OCI-LY7 (cell line): Measurements from ENCODE around the gene ABCC1. TPM values are rescaled to one million over a fixed set of nuclear protein-coding genes. Genes with fewer than 3 reads are reported as not detected.
A peak's percentile ranks its signal among the peaks of the same experiment; 100 is the strongest.

Source experiments
- BruUV-seq: library from RNA; stranded (reverse); fragments of 400-500 nt; replicated peaks from 2 replicates; lab custom pipeline; 2021; lab: Mats Ljungman, UMichigan
- CTCF ChIA-PET: fragments of 300-600 bp; sonication (Branson Sonifier 250); formaldehyde crosslinking; loops from one replicate; lab custom pipeline; 2022; ENCODE audit warnings: antibody characterized with exemption; ENCODE audit not compliant: unreplicated experiment; lab: Charles Lee
- POLR2A ChIA-PET: fragments of 300-600 bp; sonication (Branson Sonifier 250); formaldehyde crosslinking; loops from one replicate; lab custom pipeline; 2022; ENCODE audit warnings: antibody characterized with exemption; lab: Charles Lee
- DNase-seq: peaks from one replicate; pipeline ENCODE4 v3.0.0-alpha.2; 2015; ENCODE audit warnings: low spot score
- H2AFZ ChIP-seq: fragments of 200-600 bp; sonication (generic), shearing (Covaris generic); 2 replicates; pipeline ENCODE4 v1.6.1; 2014; ENCODE audit warnings: mild to moderate bottlenecking, antibody characterized with exemption, low read length, moderate library complexity
- H3K27ac ChIP-seq: fragments of 200-600 bp; sonication (generic); 2 replicates; pipeline ENCODE4 v1.5.1; 2014; ENCODE audit warnings: mixed run types, low read depth, mild to moderate bottlenecking, moderate library complexity, low read length, inconsistent platforms; ENCODE audit not compliant: poor library complexity, severe bottlenecking
- H3K36me3 ChIP-seq: fragments of 200-600 bp; sonication (generic); 2 replicates; pipeline ENCODE4 v1.6.1; 2014; ENCODE audit warnings: mild to moderate bottlenecking, antibody characterized with exemption, low read length, moderate library complexity, mixed read lengths; ENCODE audit not compliant: insufficient read depth
- H3K4me1 ChIP-seq: fragments of 200-600 bp; sonication (generic); 2 replicates; pipeline ENCODE4 v1.5.1; 2014; ENCODE audit warnings: mild to moderate bottlenecking, low read length; ENCODE audit not compliant: insufficient read depth, poor library complexity, severe bottlenecking
- H3K4me2 ChIP-seq: fragments of 200-600 bp; sonication (generic); 2 replicates; pipeline ENCODE4 v1.6.1; 2014; ENCODE audit warnings: mild to moderate bottlenecking, low read length
- H3K4me3 ChIP-seq: fragments of 200-600 bp; sonication (generic); 2 replicates; pipeline ENCODE4 v1.5.1; 2014; ENCODE audit warnings: mild to moderate bottlenecking, low read depth, low read length; ENCODE audit not compliant: poor library complexity, severe bottlenecking
- H3K79me2 ChIP-seq: fragments of 200-600 bp; sonication (generic); 2 replicates; pipeline ENCODE4 v1.6.1; 2016; ENCODE audit warnings: low read depth, mild to moderate bottlenecking, low read length, moderate library complexity, mixed read lengths; ENCODE audit not compliant: insufficient read depth
- H3K9me2 ChIP-seq: fragments of 200-600 bp; sonication (generic); 2 replicates; pipeline ENCODE4 v1.6.1; 2016; ENCODE audit warnings: mild to moderate bottlenecking, low read length, mixed read lengths; ENCODE audit not compliant: insufficient read depth
- H3K9me3 ChIP-seq: fragments of 200-600 bp; sonication (generic); 2 replicates; pipeline ENCODE4 v1.6.1; 2014; ENCODE audit warnings: mild to moderate bottlenecking, mixed run types, low read length, mixed read lengths
- H4K20me1 ChIP-seq: fragments of 200-600 bp; sonication (generic); 2 replicates; pipeline ENCODE4 v1.6.1; 2014; ENCODE audit warnings: mild to moderate bottlenecking, antibody characterized with exemption, low read length, moderate library complexity, mixed read lengths; ENCODE audit not compliant: insufficient read depth
- EZH2phosphoT487 ChIP-seq: fragments of 200-600 bp; sonication (generic); IDR thresholded peaks from 2 replicates; pipeline ENCODE4 v1.6.1; 2018; ENCODE audit warnings: low read depth, borderline replicate concordance, mild to moderate bottlenecking, mixed run types, antibody characterized with exemption, low read length, moderate library complexity, mixed read lengths
- intact Hi-C: fragments of 100-400 bp; cut with micrococcal nuclease; formaldehyde crosslinking; loops from one replicate; pipeline ENCODE4 v1.10.0; 2022; ENCODE audit not compliant: unreplicated experiment
- total RNA-seq, 2 experiments: library from RNA; depleted of rRNA in 1 of 2; stranded (reverse); fragments of >200 nt in 1 of 2; shearing (Covaris generic) in 1 of 2; gene quantifications; 2 replicates each; pipeline ENCODE4 v1.2.3, GENCODE V29; 2014 to 2022
- TF ChIP-seq, protein P1 (sequence below): fragments of 200-600 bp; sonication (generic); conservative IDR thresholded peaks from 2 replicates; pipeline ENCODE4 v1.5.1; 2014; ENCODE audit warnings: mild to moderate bottlenecking, antibody characterized with exemption, low read length, moderate library complexity, mixed read lengths

Gene ABCC1
- total RNA-seq, 2 experiments from 2014 or later, result 39.9 to 71.8 TPM

DNA sequence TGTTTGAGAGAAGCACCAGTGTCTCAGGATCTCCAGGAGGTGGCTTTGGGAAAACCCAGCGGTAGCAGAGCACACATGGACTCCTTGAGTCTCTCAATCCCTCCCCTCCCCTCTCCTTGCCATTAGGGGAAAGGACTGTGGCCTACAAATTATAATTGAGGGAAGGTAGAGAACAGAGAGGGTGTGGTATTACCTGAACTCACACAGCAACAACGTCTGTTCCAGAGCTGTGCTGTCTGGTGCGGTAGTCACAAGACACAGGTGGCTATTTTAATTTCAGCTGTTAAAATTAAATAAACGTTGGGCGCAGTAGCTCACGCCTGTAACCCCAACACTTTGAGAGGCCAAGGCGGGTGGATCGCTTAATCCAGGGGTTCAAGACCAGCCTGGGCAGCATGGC, 163.7 kb downstream of the ABCC1 start:
- peaks cover 9% of the 10 kb centered on the region for H3K4me1 ChIP-seq
- no peak overlapping the region for H2AFZ ChIP-seq
- intact Hi-C loops, result no loop called here
- H3K27ac ChIP-seq, result no peak overlapping the region
- H4K20me1 ChIP-seq, result no peaks in the 10 kb centered on the region
- CTCF ChIA-PET, result no interaction called here
- no TSS peak for BruUV-seq
- H3K79me2 ChIP-seq, result peaks cover under 1% of the 10 kb centered on the region; the same call in 1 of the 2 replicates
- H3K9me3 ChIP-seq, result peaks cover 17% of the 10 kb centered on the region
- POLR2A ChIA-PET, result interaction anchor here (0.5 kb wide), 1 partner anchor 342 kb away, joined by 3 read pairs; no protein-coding TSS in a partner anchor
- peaks cover 100% of the 10 kb centered on the region for H3K36me3 ChIP-seq
- no peak overlapping the region for H3K4me2 ChIP-seq
- TF ChIP-seq EZH2phosphoT487, result no peak
- TF ChIP-seq, protein P1, sequence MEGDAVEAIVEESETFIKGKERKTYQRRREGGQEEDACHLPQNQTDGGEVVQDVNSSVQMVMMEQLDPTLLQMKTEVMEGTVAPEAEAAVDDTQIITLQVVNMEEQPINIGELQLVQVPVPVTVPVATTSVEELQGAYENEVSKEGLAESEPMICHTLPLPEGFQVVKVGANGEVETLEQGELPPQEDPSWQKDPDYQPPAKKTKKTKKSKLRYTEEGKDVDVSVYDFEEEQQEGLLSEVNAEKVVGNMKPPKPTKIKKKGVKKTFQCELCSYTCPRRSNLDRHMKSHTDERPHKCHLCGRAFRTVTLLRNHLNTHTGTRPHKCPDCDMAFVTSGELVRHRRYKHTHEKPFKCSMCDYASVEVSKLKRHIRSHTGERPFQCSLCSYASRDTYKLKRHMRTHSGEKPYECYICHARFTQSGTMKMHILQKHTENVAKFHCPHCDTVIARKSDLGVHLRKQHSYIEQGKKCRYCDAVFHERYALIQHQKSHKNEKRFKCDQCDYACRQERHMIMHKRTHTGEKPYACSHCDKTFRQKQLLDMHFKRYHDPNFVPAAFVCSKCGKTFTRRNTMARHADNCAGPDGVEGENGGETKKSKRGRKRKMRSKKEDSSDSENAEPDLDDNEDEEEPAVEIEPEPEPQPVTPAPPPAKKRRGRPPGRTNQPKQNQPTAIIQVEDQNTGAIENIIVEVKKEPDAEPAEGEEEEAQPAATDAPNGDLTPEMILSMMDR, result no peak
- H3K9me2 ChIP-seq, result no peaks in the 10 kb centered on the region
- H3K4me3 ChIP-seq, result no peak overlapping the region
- DNase-seq, result no peak

DNA sequence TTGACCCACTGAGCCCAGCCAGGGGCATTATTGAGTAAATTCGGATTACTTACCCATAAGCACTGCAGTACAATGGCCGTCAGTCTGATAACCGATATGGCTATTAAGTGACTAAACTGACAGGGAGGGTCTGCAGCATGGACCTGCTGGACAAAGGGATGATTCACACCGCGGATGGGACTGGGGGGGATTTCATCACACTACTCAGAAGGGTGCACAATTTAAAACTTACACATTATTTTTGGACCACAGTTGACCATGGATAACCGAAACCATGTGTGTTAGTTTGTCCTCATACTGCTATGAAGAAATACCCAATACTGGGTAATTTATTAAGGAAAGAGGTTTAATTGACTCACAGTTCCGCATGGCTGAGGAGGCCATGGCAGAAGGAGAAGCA, 167.4 kb downstream of the ABCC1 start:
- ChIA-PET POLR2A (no interaction called here), CTCF (no interaction called here)
- no peak for DNase-seq
- peaks cover 100% of the 10 kb centered on the region for H3K36me3 ChIP-seq
- H2AFZ ChIP-seq, result no peak overlapping the region
- H3K27ac ChIP-seq, result no peak overlapping the region
- intact Hi-C loops, result no loop called here
- no peak overlapping the region for H3K4me3 ChIP-seq
- H3K4me2 ChIP-seq, result no peak overlapping the region
- H4K20me1 ChIP-seq, result no peaks in the 10 kb centered on the region
- no peaks in the 10 kb centered on the region for H3K79me2 ChIP-seq
- BruUV-seq, result no TSS peak
- peaks cover 6% of the 10 kb centered on the region for H3K4me1 ChIP-seq
- TF ChIP-seq, protein P1, result no peak
- no peak for TF ChIP-seq EZH2phosphoT487
- no peaks in the 10 kb centered on the region for H3K9me2 ChIP-seq
- H3K9me3 ChIP-seq, result peaks cover 26% of the 10 kb centered on the region

DNA sequence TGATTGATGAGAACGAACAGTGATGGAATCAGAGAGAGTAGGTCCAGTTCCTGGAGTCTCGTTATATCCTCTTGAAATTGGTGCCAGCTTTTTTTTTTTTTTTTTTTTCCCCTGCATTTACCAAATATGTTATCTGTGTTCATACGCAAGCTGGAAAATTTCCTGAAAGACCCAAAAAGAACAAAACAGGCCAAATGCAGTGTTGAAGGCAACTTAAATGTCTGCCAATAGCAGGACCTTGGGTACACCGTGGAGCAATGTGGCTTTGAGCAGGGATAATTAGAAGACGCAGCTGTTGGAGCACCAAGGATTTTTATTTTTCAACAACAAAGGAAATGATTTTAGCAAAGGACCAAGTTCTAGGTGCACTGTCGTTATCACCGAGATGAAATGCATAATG, 168.9 kb downstream of the ABCC1 start:
- no TSS peak for BruUV-seq
- DNase-seq, result peak; percentile 49
- no peak overlapping the region for H2AFZ ChIP-seq
- POLR2A ChIA-PET, result interaction anchor here (0.6 to 1.0 kb wide), 3 partner anchors 14 to 109 kb away, joined by 3 to 8 read pairs (median 7); no protein-coding TSS in a partner anchor
- intact Hi-C loops, result no loop called here
- H3K9me2 ChIP-seq, result no peaks in the 10 kb centered on the region
- H3K9me3 ChIP-seq, result peaks cover 26% of the 10 kb centered on the region
- TF ChIP-seq EZH2phosphoT487, result no peak
- H3K27ac ChIP-seq, result no peak overlapping the region
- no peak overlapping the region for H3K4me3 ChIP-seq
- CTCF ChIA-PET, result no interaction called here
- H4K20me1 ChIP-seq, result no peaks in the 10 kb centered on the region
- H3K4me2 ChIP-seq, result no peak overlapping the region
- peaks cover 100% of the 10 kb centered on the region for H3K36me3 ChIP-seq
- H3K4me1 ChIP-seq, result peaks cover 6% of the 10 kb centered on the region
- no peaks in the 10 kb centered on the region for H3K79me2 ChIP-seq
